Measurements from ENCODE around the gene DEFB131B.
"Not testable (repeated sequence)": the region's sequence is repeated elsewhere in the genome, so short reads cannot be mapped to it uniquely, and the experiment has no call there.

Gene DEFB131B

DNA sequence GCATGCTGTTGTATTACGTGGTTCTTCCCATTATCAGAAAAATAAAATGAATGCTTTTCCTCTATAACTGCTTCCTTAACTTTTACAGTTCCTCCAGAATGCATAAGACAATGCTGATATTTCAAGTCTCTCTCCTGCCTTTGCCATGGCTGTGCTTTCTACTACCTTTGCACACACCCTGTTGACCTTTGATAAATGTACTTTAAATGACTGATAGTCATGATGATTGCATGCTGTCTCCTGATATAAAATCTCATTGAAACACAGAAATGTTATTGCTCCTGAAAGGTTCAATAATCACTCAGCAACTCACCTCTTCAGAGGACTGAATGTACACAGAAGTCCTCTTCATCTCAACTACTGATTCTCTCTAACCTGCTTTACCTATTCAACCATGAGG is at the start of gene DEFB131B:
DEFB131B (plus strand) TSS at position 395 of the 400 bp plus-strand sequence; CDS start at position 395, 0 bp downstream.
- H3K79me2 ChIP-seq; H3K9me3 ChIP-seq (ENCODE audit: control insufficient read depth, low read length); H3K4me2 ChIP-seq (ENCODE audit: low read length); H2AFZ ChIP-seq; H3K9ac ChIP-seq; H3K36me3 ChIP-seq (ENCODE audit: control insufficient read depth, insufficient read depth, low read length); H3K27me3 ChIP-seq (ENCODE audit: control insufficient read depth, insufficient read depth, low read length); H3K27ac ChIP-seq; H3K4me3 ChIP-seq (ENCODE audit: low read depth, low read length): not testable (repeated sequence)
- H3K4me1 ChIP-seq: peaks cover 16% of the 10 kb centered on the region

GRCh38 chr11:71829247-71829646 is 49.0 kb upstream of the DEFB131B start:
- not testable (repeated sequence) for H3K79me2 ChIP-seq; H3K4me1 ChIP-seq; H3K9ac ChIP-seq; H3K36me3 ChIP-seq (ENCODE audit: control insufficient read depth, insufficient read depth, low read length); H3K4me2 ChIP-seq (ENCODE audit: low read length); H3K27ac ChIP-seq; H2AFZ ChIP-seq; H3K27me3 ChIP-seq (ENCODE audit: control insufficient read depth, insufficient read depth, low read length); H3K4me3 ChIP-seq (ENCODE audit: low read depth, low read length); H3K9me3 ChIP-seq (ENCODE audit: control insufficient read depth, low read length)

GRCh38 chr11:71829686-71830085 is 48.6 kb upstream of the DEFB131B start:
- not testable (repeated sequence) for H3K36me3 ChIP-seq (ENCODE audit: control insufficient read depth, insufficient read depth, low read length); H3K9ac ChIP-seq

DNA sequence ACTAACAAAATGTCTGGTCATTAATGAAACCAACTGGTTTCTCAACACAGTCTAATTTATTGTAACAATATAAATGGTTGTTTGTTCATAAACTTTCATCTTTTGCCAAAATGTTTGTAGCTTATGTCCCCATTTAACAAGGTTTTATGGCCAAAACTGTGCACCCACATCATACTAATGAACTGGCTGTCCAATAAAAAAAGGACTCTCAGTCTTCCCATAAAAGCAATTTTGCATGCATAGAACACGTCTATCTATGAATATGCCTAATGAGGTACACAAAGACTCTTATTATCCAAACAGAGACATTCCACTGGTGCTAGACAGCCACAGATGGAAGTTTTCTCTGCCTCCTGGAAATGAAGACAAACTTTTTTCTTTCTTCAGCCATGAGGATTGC is 45.4 kb upstream of the DEFB131B start, which contains the start of gene DEFB108B:
DEFB108B (plus strand) TSS at position 390 of the 400 bp plus-strand sequence; CDS start at position 390, 0 bp downstream.
- not testable (repeated sequence) for H3K9me3 ChIP-seq (ENCODE audit: control insufficient read depth, low read length); H3K9ac ChIP-seq; H3K27me3 ChIP-seq (ENCODE audit: control insufficient read depth, insufficient read depth, low read length); H3K27ac ChIP-seq; H3K4me2 ChIP-seq (ENCODE audit: low read length); H3K4me3 ChIP-seq (ENCODE audit: low read depth, low read length); H3K4me1 ChIP-seq; H3K36me3 ChIP-seq (ENCODE audit: control insufficient read depth, insufficient read depth, low read length); H3K79me2 ChIP-seq; H2AFZ ChIP-seq

More at GRCh38 chr11:71829686-71830085, 48.6 kb upstream of the DEFB131B start:
- not testable (repeated sequence) for H3K79me2 ChIP-seq; H2AFZ ChIP-seq; H3K4me3 ChIP-seq (ENCODE audit: low read depth, low read length); H3K4me1 ChIP-seq; H3K27me3 ChIP-seq (ENCODE audit: control insufficient read depth, insufficient read depth, low read length); H3K27ac ChIP-seq; H3K4me2 ChIP-seq (ENCODE audit: low read length); H3K9me3 ChIP-seq (ENCODE audit: control insufficient read depth, low read length)

- H3K4me3 ChIP-seq (ENCODE audit: low read depth, low read length); H3K9me3 ChIP-seq (ENCODE audit: control insufficient read depth, low read length); H3K4me2 ChIP-seq (ENCODE audit: low read length); H3K79me2 ChIP-seq; H2AFZ ChIP-seq; H3K4me1 ChIP-seq; H3K36me3 ChIP-seq (ENCODE audit: control insufficient read depth, insufficient read depth, low read length); H3K9ac ChIP-seq; H3K27me3 ChIP-seq (ENCODE audit: control insufficient read depth, insufficient read depth, low read length); H3K27ac ChIP-seq: not testable (repeated sequence)
Measured at GRCh38 chr11:71842720-71843119, 35.5 kb upstream of the DEFB131B start.

DNA sequence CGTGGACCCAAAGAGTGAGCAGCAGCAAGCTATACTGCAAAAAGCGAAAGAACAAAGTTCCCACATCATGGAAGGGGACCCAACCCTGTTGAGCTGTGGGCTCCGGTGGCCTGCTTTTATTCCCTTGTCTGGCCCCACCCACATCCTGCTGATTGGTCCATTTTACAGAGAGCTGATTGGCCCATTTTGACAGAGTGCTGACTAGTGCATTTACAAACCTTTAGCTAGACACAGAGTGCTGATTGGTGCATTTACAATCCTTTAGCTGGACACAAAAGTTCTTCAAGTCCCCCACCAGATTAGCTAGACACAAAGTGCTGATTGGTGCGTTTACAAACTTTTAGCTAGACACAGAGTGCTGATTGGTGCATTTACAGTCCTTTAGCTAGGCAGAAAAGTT is 34.9 kb upstream of the DEFB131B start:
- not testable (repeated sequence) for H2AFZ ChIP-seq; H3K4me3 ChIP-seq (ENCODE audit: low read depth, low read length); H3K27me3 ChIP-seq (ENCODE audit: control insufficient read depth, insufficient read depth, low read length); H3K27ac ChIP-seq; H3K4me2 ChIP-seq (ENCODE audit: low read length); H3K36me3 ChIP-seq (ENCODE audit: control insufficient read depth, insufficient read depth, low read length); H3K9me3 ChIP-seq (ENCODE audit: control insufficient read depth, low read length); H3K79me2 ChIP-seq; H3K4me1 ChIP-seq; H3K9ac ChIP-seq

DNA sequence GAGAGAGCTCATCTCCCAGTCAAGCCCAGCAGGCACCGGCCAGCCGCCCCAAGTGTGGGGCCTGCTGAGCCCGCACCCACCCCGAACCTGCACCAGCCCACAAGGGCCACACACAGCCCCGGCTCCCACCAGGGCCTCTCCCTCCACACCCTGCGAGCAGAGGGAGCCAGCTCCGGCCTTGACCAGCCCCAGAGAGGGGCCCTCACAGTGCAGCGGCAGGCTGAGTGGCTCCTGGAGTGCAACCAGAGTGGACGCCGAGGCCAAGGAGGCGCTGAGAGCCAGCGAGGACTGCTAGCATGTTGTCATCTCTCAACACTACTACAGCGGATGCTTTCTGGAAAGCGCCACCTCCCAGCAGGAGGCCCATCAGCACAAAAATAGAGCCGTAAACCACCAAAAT is 34.4 kb upstream of the DEFB131B start:
- H3K4me1 ChIP-seq: no peaks in the 10 kb centered on the region
- H3K4me2 ChIP-seq (ENCODE audit: low read length): no peak overlapping the region
- no peak overlapping the region for H3K9ac ChIP-seq
- H3K27ac ChIP-seq: no peak overlapping the region
- H2AFZ ChIP-seq: no peak overlapping the region
- no peaks in the 10 kb centered on the region for H3K79me2 ChIP-seq
- TF ChIP-seq, protein P1, sequence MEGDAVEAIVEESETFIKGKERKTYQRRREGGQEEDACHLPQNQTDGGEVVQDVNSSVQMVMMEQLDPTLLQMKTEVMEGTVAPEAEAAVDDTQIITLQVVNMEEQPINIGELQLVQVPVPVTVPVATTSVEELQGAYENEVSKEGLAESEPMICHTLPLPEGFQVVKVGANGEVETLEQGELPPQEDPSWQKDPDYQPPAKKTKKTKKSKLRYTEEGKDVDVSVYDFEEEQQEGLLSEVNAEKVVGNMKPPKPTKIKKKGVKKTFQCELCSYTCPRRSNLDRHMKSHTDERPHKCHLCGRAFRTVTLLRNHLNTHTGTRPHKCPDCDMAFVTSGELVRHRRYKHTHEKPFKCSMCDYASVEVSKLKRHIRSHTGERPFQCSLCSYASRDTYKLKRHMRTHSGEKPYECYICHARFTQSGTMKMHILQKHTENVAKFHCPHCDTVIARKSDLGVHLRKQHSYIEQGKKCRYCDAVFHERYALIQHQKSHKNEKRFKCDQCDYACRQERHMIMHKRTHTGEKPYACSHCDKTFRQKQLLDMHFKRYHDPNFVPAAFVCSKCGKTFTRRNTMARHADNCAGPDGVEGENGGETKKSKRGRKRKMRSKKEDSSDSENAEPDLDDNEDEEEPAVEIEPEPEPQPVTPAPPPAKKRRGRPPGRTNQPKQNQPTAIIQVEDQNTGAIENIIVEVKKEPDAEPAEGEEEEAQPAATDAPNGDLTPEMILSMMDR (IDR thresholded peaks at IDR 0.05): no peak
- H3K4me3 ChIP-seq (ENCODE audit: low read depth, low read length): no peak overlapping the region
- H3K27me3 ChIP-seq (ENCODE audit: control insufficient read depth, insufficient read depth, low read length): no peaks in the 10 kb centered on the region
- H3K36me3 ChIP-seq (ENCODE audit: control insufficient read depth, insufficient read depth, low read length): no peaks in the 10 kb centered on the region
- H3K9me3 ChIP-seq (ENCODE audit: control insufficient read depth, low read length): no peaks in the 10 kb centered on the region

GRCh38 chr11:71853895-71854294 is 24.4 kb upstream of the DEFB131B start:
- not testable (repeated sequence) for H3K79me2 ChIP-seq; H3K36me3 ChIP-seq (ENCODE audit: control insufficient read depth, insufficient read depth, low read length); H3K27me3 ChIP-seq (ENCODE audit: control insufficient read depth, insufficient read depth, low read length); H2AFZ ChIP-seq; H3K27ac ChIP-seq; H3K9ac ChIP-seq; H3K4me2 ChIP-seq (ENCODE audit: low read length); H3K9me3 ChIP-seq (ENCODE audit: control insufficient read depth, low read length); H3K4me3 ChIP-seq (ENCODE audit: low read depth, low read length); H3K4me1 ChIP-seq

DNA sequence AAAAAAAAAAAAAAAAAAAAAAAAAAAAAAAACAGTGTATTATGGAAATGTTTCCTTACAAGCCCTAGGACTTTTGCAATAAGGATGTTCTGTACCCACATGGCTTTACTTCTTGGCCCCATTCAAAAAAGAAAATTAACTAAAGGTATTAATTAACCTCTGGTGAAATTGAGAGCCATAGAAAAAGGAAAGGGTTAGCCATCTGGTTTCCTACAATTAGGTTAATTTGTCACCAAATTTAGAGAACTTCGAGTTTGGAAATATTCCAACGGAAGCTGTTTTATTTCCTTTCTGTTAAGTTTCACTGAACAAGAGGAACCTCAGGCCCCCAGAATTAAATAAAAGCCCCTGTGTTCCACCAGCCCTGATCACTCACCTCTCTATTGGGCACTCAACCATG is 22.4 kb upstream of the DEFB131B start:
- not testable (repeated sequence) for H3K4me3 ChIP-seq (ENCODE audit: low read depth, low read length); H3K9me3 ChIP-seq (ENCODE audit: control insufficient read depth, low read length); H2AFZ ChIP-seq; H3K9ac ChIP-seq; H3K27me3 ChIP-seq (ENCODE audit: control insufficient read depth, insufficient read depth, low read length); H3K27ac ChIP-seq; H3K4me1 ChIP-seq; H3K4me2 ChIP-seq (ENCODE audit: low read length); H3K79me2 ChIP-seq; H3K36me3 ChIP-seq (ENCODE audit: control insufficient read depth, insufficient read depth, low read length)

DNA sequence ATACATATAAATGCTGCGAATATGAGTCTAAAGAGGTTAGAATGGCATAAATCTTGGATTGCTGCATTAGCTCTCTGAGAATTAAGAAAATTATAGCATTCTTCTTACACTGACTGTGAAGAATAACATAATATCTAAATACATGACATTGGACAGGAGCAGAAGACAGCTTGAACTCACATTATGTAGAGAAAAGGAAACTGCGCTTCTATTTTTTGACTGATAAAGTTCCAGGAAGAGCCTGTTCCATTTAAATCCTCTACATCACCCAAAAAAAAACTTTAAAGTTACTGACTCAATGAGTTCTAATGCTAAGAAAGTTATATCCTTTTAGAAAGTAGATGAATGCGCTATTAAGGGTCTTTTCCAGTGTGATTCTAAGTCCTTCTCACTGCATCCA is 17.4 kb upstream of the DEFB131B start:
- not testable (repeated sequence) for H3K9me3 ChIP-seq (ENCODE audit: control insufficient read depth, low read length); H3K4me3 ChIP-seq (ENCODE audit: low read depth, low read length); H3K79me2 ChIP-seq; H3K4me1 ChIP-seq; H3K9ac ChIP-seq; H3K36me3 ChIP-seq (ENCODE audit: control insufficient read depth, insufficient read depth, low read length); H3K4me2 ChIP-seq (ENCODE audit: low read length); H2AFZ ChIP-seq; H3K27me3 ChIP-seq (ENCODE audit: control insufficient read depth, insufficient read depth, low read length); H3K27ac ChIP-seq
